Vagina (tissue), 2 donors: ENCODE data around the gene FSTL4.

Experiments used
- CTCF ChIP-seq, 3 experiments: fragments of 450-650 bp in 2 of 3; fragments of 200-600 bp in 1 of 3; sonication (generic) in 1 of 3; IDR thresholded peaks; one replicate each; pipeline ENCODE4 v1.5.1; 2017 to 2019; ENCODE audit warnings: antibody characterized with exemption in 3 of 3, mild to moderate bottlenecking in 2 of 3, moderate library complexity in 2 of 3
- POLR2A ChIP-seq, 2 donors: fragments of 450-650 bp; IDR thresholded peaks; one replicate each; pipeline ENCODE4 v1.6.1; 2017; ENCODE audit warnings: antibody characterized with exemption in 2 of 2, mild to moderate bottlenecking in 2 of 2, moderate library complexity in 2 of 2
- POLR2AphosphoS5 ChIP-seq, 2 donors: sonication (generic); formaldehyde crosslinking; IDR thresholded peaks; one replicate each; pipeline ENCODE4 v1.9.0; 2017; ENCODE audit warnings: antibody characterized with exemption in 2 of 2, mild to moderate bottlenecking in 2 of 2, low read depth in 1 of 2; ENCODE audit not compliant: insufficient read depth in 1 of 2

- no peak for TF ChIP-seq POLR2AphosphoS5 (IDR thresholded peaks at IDR 0.05; ENCODE audit: insufficient read depth in 1 of 2, low read depth in 1 of 2)
- TF ChIP-seq CTCF (IDR thresholded peaks at IDR 0.05), result no peak
- TF ChIP-seq POLR2A (IDR thresholded peaks at IDR 0.05), result no peak
Observed at GRCh38 chr5:133387621-133388020, 224.7 kb downstream of the FSTL4 start.
